Activated CD4-positive, alpha-beta T cell treated with anti-CD3 and anti-CD28 coated beads, Interleukin-2, amount 10 ng/mL, durations not matched to agents 24 days and 14 days (primary cell): Measurements from ENCODE around the gene NKRF. TPM values are rescaled to one million over a fixed set of nuclear protein-coding genes. Genes with fewer than 3 reads are reported as not detected.

Experiments
- DNase-seq: peaks from one replicate; pipeline ENCODE4 v3.0.0; 2022
- H3K27ac Mint-ChIP-seq: one replicate; pipeline ENCODE4 v1.8.0; 2022; ENCODE audit warnings: mild to moderate bottlenecking, mixed read lengths
- H3K27me3 Mint-ChIP-seq: one replicate; pipeline ENCODE4 v1.8.0; 2022; ENCODE audit warnings: mixed read lengths
- H3K36me3 Mint-ChIP-seq: one replicate; pipeline ENCODE4 v1.8.0; 2022; ENCODE audit warnings: low read depth, mild to moderate bottlenecking, mixed read lengths
- H3K4me1 Mint-ChIP-seq: one replicate; pipeline ENCODE4 v1.8.0; 2021; ENCODE audit warnings: mixed read lengths
- H3K4me3 Mint-ChIP-seq: one replicate; pipeline ENCODE4 v1.8.0; 2022; ENCODE audit warnings: mild to moderate bottlenecking, moderate library complexity, mixed read lengths
- H3K9me3 Mint-ChIP-seq: one replicate; pipeline ENCODE4 v1.8.0; 2021; ENCODE audit warnings: mixed read lengths
- intact Hi-C: fragments of 100-400 bp; cut with micrococcal nuclease; formaldehyde crosslinking; loops from one replicate; pipeline ENCODE4 v1.15.1; 2023
- total RNA-seq: library from RNA; stranded (reverse); gene quantifications from 2 replicates; pipeline ENCODE4 v1.2.3, GENCODE V29; 2022

NKRF gene
- total RNA-seq, 1 donor from 2014 or later, result 29.8 TPM

DNA sequence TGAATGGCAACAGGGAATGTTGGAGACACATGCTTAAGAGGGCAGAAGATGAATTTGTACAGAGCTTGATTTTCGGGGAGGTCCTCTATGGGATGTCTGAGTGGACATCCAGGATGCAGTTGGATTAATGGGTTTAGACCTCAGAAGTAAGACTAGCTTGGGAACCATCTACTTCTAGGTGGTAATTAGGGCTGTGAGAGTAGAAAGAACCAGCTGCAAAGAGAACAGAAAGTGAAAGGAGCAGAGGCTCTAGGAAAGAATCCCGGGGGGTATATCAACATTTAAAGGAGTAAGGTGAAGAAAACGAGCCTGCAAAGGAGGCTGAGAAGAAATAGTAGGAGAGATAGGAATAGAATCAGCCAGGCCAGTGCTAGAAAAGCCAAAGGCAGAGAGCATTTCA, 29.0 kb upstream of the NKRF start:
- Mint-ChIP-seq H3K4me3 (no peak overlapping the region), H3K36me3 (peaks cover 53% of the 10 kb centered on the region), H3K4me1 (peaks cover 16% of the 10 kb centered on the region), H3K9me3 (no peaks in the 10 kb centered on the region), H3K27ac (peak overlapping the region; percentile 83), H3K27me3 (no peaks in the 10 kb centered on the region)
- no peak for DNase-seq
- intact Hi-C loops, result no loop called here

DNA sequence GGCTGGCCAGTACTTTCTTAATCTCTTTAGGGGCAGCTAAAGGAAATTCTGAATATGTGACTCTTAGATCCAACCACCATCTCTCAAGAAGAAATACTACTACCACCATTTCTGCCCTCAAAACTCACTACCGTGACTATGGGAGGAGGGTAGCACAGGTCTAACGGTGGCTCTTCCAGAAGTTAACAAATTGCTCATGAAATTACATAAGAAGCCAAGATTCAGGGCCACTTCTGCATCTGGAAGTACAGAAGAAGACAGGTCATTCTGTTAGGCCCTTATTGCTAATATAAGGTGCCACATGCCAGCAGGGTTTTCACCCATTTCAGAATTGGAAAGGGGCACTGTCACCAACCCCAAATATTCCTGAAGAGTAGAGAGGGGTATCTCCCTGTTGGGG, 19.6 kb upstream of the NKRF start:
- intact Hi-C loops, result no loop called here
- H3K4me1 Mint-ChIP-seq, result no peaks in the 10 kb centered on the region
- H3K36me3 Mint-ChIP-seq, result peaks cover 26% of the 10 kb centered on the region
- no peak overlapping the region for H3K4me3 Mint-ChIP-seq
- H3K9me3 Mint-ChIP-seq, result no peaks in the 10 kb centered on the region
- H3K27ac Mint-ChIP-seq, result peak overlapping the region; percentile 29
- H3K27me3 Mint-ChIP-seq, result no peaks in the 10 kb centered on the region
- DNase-seq, result no peak

DNA sequence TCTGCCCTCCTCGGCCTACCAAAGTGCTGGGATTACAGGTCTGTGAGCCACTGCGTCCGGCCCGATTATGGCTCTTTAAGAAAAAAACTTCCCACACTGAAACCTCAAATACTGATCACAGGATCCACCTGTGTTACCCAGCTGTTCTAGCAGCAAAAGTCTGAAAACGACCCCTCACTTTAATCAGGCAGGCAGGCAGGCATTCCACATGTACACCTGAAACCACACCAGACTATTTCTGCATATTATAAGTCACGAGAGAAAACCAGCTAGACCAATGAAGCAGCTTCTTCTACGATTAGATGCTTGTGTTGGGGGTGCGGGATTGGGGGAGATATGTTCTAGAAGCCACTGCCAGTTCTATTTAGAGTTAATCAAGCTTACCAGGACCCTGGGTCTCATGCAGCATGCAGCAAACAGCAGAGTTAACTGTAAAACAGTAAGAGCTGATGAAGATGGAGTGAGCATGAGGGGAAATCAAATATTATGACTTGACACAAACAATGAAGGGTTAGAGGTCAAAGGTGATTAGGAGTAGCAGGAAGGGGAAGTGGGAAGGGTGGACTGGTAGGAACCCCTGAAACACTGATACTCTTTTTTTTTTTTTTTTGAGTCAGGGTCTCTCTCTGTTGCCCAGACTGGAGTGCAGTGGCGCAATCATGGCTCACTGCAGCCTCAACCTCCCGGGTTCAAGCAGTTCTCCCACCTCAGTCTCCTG, 18.9 kb upstream of the NKRF start:
- Mint-ChIP-seq H3K27ac (no peak overlapping the region), H3K4me3 (no peak overlapping the region), H3K4me1 (no peaks in the 10 kb centered on the region), H3K9me3 (no peaks in the 10 kb centered on the region), H3K27me3 (no peaks in the 10 kb centered on the region), H3K36me3 (peaks cover 25% of the 10 kb centered on the region)
- no peak for DNase-seq
- intact Hi-C loops, result no loop called here

DNA sequence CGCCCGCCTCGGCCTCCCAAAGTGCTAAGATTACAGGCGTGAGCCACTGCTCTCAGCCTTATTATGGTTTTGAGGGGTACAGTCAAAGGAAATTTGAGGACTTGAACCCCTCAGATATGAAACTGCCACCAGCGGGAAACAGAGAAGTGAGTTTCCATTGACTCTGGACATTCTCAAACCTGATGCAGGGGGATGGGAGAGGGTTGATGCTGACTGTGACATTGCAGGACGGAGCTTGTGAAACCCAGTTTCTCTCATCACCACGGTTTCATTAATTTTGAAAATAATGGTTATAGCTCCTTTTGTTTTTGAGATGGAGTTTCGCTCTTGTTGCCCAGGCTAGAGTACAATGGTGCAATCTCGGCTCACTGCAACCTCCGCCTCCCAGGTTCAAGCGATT, 18.2 kb upstream of the NKRF start:
- Mint-ChIP-seq H3K27ac (no peak overlapping the region), H3K27me3 (no peaks in the 10 kb centered on the region), H3K9me3 (no peaks in the 10 kb centered on the region), H3K4me3 (no peak overlapping the region), H3K36me3 (peaks cover 27% of the 10 kb centered on the region), H3K4me1 (no peaks in the 10 kb centered on the region)
- intact Hi-C loops, result no loop called here
- DNase-seq, result no peak

DNA sequence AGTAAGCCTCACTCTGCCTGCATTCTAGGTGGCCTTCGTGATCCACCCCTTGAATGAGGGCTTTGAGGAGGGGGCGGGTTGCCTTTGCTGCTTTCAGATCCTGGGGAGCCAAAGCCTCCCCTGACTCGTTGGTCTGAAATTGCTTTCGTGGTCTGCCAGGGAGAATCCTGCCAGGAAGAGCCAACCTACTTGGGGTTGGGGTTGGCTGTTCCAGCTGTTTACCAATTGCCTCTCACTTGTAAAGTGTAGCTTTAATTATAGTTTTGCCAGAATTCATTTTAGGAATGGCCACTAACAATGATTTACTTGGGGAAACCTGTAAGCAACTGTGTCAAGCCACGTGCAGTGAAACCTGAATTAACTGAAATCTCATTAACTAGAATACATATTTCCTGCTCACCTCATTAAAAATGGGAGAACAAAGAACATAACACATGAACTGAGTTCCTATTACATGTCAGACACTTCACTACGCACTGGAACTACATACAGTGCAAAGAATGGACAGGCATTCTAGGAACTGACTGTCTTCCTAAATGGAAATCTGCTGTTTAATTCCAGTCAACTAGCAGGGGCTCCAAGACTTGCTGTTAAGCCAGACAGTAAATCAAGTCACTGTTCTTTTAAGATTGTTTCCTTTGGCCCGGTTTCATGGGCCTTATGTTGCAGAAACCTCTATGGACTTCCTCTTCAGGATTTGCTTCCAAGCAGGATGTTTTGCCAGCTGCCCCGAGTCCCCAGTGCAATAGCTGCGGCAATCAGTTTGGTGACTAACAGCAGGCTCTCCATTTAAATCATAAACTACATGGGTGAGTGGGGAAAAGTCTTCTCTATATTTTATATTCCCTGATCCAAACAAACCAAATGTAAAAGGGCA, 16.4 kb upstream of the NKRF start:
- DNase-seq, result no peak
- H3K27me3 Mint-ChIP-seq, result no peaks in the 10 kb centered on the region
- H3K9me3 Mint-ChIP-seq, result no peaks in the 10 kb centered on the region
- H3K36me3 Mint-ChIP-seq, result peaks cover 22% of the 10 kb centered on the region
- H3K27ac Mint-ChIP-seq, result no peak overlapping the region
- H3K4me3 Mint-ChIP-seq, result no peak overlapping the region
- H3K4me1 Mint-ChIP-seq, result no peaks in the 10 kb centered on the region
- intact Hi-C loops, result no loop called here

DNA sequence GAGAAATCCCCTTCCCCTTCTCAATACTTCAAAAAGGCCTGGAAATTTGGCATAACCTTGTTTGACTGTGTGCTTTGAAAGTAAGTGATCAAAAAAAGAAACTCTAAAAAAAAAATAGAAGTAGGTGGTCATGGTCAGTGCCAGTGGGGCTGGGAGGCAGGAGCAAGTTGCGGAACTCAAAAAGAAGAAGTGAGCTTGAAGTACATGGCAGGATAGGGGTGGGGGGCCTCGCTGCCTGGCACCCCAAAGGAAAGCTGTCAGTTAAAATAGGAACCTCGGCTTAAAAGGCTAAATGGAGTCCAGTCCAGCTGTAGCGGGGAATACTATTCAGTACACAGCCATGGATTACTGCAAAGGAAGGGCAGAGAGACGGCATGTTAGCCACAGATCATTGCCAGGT, 12.2 kb upstream of the NKRF start:
- no peak for DNase-seq
- Mint-ChIP-seq H3K9me3 (no peaks in the 10 kb centered on the region), H3K27me3 (no peaks in the 10 kb centered on the region), H3K4me3 (no peak overlapping the region), H3K4me1 (no peaks in the 10 kb centered on the region), H3K27ac (no peak overlapping the region), H3K36me3 (peaks cover 11% of the 10 kb centered on the region)
- intact Hi-C loops, result no loop called here

DNA sequence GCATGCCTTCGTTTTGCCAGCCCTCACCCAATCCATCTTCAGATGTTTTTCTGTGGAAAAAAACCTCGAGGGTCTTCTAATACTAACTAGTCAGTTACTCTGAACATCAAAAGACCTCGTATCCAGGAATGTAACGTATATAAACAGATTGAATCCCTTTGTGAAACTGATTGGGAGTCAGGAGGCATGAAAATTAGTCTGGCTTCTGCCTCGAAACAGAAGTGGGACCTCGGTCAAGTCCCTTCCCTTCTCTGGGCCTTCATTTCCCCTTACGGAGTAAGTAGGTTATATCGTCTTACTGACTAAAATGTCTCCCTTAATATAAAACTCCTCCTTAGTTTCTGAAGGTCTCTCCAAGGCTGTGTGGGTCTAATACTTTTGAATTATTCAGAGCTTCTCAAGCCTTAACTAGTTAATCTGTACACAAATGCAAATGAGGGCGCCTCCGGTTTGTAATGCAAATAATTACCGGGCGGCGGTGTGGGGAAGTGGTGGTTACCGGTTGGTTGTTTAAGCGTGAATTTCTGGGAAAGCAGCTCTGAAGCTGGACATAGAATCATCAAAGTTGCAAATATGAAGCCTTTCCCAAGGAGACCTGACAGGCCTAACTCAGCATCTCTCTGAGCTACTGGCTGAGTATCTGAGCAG, 11.4 kb upstream of the NKRF start:
- H3K4me3 Mint-ChIP-seq, result no peak overlapping the region
- H3K27me3 Mint-ChIP-seq, result no peaks in the 10 kb centered on the region
- intact Hi-C loops, result no loop called here
- no peak overlapping the region for H3K27ac Mint-ChIP-seq
- H3K4me1 Mint-ChIP-seq, result no peaks in the 10 kb centered on the region
- no peaks in the 10 kb centered on the region for H3K9me3 Mint-ChIP-seq
- H3K36me3 Mint-ChIP-seq, result peaks cover 11% of the 10 kb centered on the region
- no peak for DNase-seq

DNA sequence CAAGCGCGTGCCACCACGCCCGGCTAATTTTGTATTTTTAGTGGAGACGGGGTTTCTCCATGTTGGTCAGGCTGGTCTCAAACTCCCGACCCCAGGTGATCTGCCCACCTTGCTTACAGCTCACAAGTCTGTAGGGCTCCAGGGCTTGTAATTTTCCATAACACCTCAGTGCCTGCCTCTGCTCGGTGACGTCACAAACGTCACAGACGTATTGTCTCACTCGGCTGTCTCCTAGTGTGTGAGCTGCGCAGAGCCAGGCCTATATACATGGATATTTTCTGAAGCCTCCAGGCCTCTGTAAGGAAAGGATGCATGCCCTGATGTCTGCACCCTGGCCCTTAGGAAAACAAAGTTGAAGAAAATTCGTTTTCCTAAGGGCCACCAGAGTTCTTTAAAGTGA, 8.6 kb upstream of the NKRF start:
- no peak overlapping the region for H3K27ac Mint-ChIP-seq
- peaks cover 7% of the 10 kb centered on the region for H3K36me3 Mint-ChIP-seq
- no peak for DNase-seq
- H3K27me3 Mint-ChIP-seq, result no peaks in the 10 kb centered on the region
- intact Hi-C loops, result no loop called here
- H3K4me1 Mint-ChIP-seq, result no peaks in the 10 kb centered on the region
- H3K9me3 Mint-ChIP-seq, result no peaks in the 10 kb centered on the region
- H3K4me3 Mint-ChIP-seq, result no peak overlapping the region

DNA sequence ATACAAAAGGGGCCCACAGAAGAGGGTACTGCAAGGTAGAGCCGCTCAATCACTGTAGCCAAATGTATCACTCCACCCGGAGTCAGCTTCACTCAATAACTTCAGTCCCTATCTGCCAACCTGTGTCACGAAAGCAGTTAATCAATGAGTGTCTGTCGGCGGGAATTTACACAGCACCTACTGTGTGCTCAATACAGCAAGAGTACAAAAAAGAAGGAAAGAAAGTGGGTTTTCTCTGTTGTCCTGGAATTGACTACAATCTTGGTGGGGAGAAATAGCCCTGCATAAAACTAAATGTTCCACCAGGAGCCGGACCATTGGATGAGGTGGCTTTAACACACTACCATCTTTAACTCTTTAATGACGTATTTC, 780 bp upstream of the NKRF start:
- Mint-ChIP-seq H3K27ac (peak overlapping the region; percentile 95), H3K4me1 (peaks cover 18% of the 10 kb centered on the region), H3K27me3 (no peaks in the 10 kb centered on the region), H3K36me3 (peaks cover 11% of the 10 kb centered on the region), H3K9me3 (no peaks in the 10 kb centered on the region), H3K4me3 (peak overlapping the region; percentile 99)
- intact Hi-C loops, result loop anchor here (2.0 to 10.0 kb wide), 6 partner anchors 32 to 146 kb away; partner anchors contain the start of gene UBE2A
- DNase-seq, result no peak

DNA sequence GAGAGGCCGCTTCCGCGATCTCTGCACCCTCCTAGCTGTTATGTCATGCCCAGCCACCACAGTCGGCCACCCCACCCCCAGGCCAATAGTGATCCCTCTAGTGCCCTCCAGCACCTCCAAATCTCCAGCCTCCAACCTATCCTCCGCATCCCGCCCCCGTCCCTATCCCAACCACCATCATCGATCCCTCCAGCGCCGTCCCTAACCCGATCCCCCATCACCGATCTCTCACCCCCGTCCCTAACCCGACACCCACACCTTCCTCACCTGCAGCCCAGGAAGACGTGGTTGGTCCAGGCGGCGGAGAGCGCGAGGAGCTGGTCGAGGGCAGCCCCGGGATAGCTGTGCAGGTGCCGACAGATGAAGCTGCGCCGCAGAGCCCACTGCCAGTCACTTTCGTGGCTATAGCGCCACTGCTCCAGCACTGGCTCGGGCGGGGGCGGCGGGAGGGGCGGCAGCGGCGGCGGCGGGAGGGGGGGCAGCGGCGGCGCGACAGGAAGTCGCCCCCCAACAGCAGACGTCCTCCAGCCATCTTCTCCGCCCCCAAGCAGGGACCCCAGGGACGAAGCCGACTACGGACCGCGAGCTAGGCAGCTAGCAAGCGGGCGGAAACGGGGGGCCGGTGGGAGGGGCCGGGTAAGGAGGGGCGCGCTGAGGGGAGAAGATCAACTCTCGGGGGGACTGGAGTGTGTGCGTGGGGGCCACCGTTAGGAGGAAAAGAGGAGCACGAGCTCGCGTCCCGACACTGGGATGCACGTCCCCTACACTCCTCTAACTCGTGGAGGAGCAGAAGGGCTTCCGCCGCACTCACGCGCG, 552 bp downstream of the NKRF start:
- Mint-ChIP-seq H3K9me3 (no peaks in the 10 kb centered on the region), H3K4me3 (peak overlapping the region; percentile 99), H3K27me3 (no peaks in the 10 kb centered on the region), H3K27ac (peak overlapping the region; percentile 95), H3K36me3 (peaks cover 15% of the 10 kb centered on the region), H3K4me1 (peaks cover 20% of the 10 kb centered on the region)
- DNase-seq, result peak; percentile 80
- intact Hi-C loops, result loop anchor here (2.0 to 10.0 kb wide), 6 partner anchors 31 to 147 kb away; partner anchors contain the start of gene UBE2A

DNA sequence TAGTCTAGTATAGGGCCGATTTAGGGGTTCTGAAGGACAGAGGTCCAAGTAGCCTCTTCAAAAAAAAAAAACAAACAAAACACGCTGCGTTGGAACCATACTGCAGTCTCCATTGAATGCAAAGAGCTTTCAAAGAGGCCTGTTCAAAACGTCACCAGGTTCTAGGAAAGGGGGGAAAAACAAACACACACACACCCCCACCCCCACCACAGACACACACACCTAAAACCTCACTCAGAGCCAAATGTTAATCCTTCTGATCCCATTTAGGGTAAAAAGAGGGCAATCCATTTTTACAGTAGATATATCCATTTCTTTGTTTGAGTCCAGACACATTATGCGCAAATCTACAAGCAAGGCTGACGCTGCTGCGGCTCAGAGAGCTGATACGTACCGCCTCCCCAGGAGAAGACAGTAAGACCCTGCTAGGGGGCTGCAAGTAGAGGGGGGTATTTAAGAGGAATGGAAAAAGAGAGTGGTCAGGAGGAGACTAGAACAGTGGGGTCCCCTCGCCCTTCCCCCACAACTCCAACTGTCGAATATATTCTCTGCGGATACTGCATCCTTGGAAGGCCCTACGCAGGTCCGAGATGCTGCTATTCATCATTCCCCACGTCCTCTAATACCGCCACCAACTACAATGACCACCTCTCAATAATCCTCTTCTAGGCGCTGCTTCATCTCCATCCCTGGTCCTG, 1.3 kb downstream of the NKRF start:
- Mint-ChIP-seq H3K27me3 (no peaks in the 10 kb centered on the region), H3K4me1 (peaks cover 20% of the 10 kb centered on the region), H3K4me3 (peak overlapping the region; percentile 99), H3K36me3 (peaks cover 15% of the 10 kb centered on the region), H3K9me3 (no peaks in the 10 kb centered on the region), H3K27ac (peak overlapping the region; percentile 93)
- intact Hi-C loops, result loop anchor here (5.0 to 10.0 kb wide), 2 partner anchors 120 to 127 kb away; no protein-coding TSS in a partner anchor
- DNase-seq, result peak; percentile 56

DNA sequence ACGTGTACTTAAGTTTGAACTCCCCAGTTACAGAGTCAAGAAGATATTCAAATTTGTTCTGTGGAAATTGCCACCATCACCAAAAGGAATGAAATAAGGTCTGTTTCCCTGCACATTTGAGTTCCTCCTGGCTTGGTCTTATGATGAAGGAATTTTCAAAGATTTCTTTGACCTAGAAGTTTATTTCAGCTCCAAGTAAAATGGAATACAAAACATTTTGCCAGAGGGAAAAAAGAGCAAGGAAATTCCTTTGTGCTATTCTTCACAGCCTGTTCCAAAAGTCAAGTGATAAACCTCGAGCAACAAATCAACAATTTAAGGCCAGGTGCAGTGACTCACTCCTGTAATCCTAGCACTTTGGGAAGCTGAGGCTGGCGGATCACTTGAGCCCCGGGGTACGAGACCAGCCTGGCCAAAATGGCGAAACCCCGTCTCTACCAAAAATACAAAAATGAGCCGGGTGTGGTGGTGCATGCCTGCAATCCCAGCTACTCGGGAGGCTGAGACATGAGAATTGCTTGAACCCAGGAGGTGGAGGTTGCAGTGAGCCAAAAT, 3.4 kb downstream of the NKRF start:
- no peak for DNase-seq
- H3K9me3 Mint-ChIP-seq, result no peaks in the 10 kb centered on the region
- peaks cover 19% of the 10 kb centered on the region for H3K36me3 Mint-ChIP-seq
- H3K27me3 Mint-ChIP-seq, result no peaks in the 10 kb centered on the region
- no peak overlapping the region for H3K4me3 Mint-ChIP-seq
- H3K27ac Mint-ChIP-seq, result no peak overlapping the region
- H3K4me1 Mint-ChIP-seq, result peaks cover 23% of the 10 kb centered on the region
- intact Hi-C loops, result loop anchor here (10.0 kb wide), 1 partner anchor 118 kb away; no protein-coding TSS in a partner anchor

DNA sequence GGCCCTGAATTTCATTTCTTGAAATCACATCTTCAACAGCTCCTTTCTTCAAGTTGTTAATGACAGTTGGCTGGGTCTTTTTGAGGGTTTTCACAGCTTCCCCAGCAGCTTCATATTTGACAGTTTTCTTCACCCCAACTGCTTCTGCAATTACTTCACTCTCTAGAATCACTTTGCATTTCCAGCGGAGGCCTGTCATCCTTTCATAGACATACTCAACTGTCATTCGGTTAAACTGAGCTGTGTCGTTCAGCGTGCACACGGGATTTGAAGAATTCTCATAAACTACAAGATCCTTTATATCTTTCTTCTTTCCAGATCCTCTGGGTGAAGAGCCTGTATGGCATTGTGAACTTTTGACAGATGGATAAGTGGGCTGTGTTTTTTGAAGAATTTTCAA, 16.4 kb downstream of the NKRF start:
- Mint-ChIP-seq H3K27me3 (no peaks in the 10 kb centered on the region), H3K36me3 (peaks cover 30% of the 10 kb centered on the region), H3K4me3 (no peak overlapping the region), H3K27ac (no peak overlapping the region), H3K9me3 (no peaks in the 10 kb centered on the region), H3K4me1 (peaks cover 2% of the 10 kb centered on the region)
- intact Hi-C loops, result no loop called here
- DNase-seq, result no peak
